Superior temporal gyrus (tissue), 1 donor: ENCODE results near the gene APLF.
"Not testable (repeated sequence)": the region's sequence is repeated elsewhere in the genome, so short reads cannot be mapped to it uniquely, and the experiment has no call there.

ENCODE experiments used
- DNase-seq: peaks from one replicate; pipeline ENCODE4 v3.0.0-alpha.2; 2016; ENCODE audit errors: extremely low spot score

The APLF gene

DNA sequence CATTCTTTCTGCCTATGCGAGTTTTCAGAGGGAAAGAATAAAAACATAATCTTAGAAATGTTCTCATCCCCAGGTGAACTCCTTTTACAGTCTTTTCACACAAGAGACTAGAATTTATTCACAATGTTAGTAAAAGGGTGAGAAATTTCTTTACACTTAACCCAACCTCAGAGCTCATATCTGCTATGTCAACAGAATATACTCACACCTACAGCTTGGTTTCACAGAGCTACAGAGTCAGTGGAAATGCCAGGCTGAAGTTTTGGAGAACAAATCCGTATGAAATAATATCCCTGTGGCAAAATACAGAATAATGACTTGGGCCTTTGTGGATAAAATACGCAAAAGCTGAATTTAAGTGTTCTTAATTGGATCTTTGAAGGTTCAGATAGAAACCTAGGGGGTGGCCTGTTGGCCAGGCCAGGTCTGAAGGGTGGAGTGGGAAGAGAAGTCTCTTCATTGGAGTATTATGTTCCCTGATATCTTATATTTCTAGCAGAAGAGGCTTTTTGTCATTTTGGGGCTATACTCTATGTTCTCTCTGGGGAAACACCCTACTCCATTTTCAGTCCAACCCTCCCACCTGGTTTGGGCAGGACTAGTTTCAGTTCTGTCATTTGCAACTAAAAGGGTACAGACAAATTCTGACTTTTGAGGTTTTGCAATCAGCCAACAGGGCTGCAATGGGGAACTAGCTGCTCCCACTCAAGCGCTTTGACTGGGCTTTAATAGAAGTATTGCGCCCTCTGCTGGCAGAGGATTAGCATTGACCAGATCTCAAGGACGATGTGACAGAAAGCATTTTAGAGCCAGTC lies 26.0 kb upstream of the APLF start:
- DNase-seq: peak; percentile 97

DNA sequence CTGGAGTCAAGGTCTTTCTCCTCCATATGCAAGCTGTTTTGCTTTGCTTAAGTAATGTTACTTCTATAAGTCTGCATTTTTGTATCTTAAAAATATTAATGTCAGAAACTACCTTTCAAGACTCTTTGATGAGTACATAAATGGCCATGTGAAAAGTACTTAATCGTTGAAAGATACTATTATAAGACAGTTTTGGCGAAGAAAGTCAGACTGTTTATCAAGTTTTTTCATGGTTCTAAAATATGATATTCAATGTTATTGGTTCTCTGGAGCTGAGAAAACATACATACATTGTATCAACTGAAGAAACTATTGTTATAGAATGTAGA lies 25.4 kb upstream of the APLF start:
- no peak for DNase-seq

DNA sequence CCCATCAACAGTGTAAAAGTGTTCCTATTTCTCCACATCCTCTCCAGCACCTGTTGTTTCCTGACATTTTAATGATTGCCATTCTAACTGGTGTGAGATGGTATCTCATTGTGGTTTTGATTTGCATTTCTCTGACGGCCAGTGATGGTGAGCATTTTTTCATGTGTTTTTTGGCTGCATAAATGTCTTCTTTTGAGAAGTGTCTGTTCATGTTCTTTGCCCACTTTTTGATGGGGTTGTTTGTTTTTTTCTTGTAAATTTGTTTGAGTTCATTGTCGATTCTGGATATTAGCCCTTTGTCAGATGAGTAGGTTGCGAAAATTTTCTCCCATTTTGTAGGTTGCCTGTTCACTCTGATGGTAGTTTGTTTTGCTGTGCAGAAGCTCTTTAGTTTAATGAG lies 21.0 kb upstream of the APLF start:
- DNase-seq: not testable (repeated sequence)

DNA sequence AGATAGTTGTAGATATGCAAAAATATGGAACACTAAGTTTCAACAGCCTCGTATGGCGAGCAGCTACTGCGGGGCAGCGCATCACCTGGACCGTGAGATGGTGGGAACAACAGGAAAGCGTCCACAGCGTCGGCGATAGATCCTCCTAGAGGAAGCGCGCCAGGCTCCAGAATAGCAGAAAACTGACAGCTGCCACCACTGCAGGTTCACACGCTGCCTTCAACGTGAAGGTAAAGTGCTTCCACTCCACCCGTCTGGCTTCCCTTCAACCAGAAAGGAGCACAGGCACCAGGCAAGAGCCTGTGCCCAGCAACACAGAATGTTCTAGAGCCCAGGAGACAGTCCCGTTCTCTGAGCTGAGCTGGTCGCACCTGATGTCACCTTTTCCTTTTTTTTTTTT lies 20.3 kb upstream of the APLF start:
- DNase-seq: no peak

DNA sequence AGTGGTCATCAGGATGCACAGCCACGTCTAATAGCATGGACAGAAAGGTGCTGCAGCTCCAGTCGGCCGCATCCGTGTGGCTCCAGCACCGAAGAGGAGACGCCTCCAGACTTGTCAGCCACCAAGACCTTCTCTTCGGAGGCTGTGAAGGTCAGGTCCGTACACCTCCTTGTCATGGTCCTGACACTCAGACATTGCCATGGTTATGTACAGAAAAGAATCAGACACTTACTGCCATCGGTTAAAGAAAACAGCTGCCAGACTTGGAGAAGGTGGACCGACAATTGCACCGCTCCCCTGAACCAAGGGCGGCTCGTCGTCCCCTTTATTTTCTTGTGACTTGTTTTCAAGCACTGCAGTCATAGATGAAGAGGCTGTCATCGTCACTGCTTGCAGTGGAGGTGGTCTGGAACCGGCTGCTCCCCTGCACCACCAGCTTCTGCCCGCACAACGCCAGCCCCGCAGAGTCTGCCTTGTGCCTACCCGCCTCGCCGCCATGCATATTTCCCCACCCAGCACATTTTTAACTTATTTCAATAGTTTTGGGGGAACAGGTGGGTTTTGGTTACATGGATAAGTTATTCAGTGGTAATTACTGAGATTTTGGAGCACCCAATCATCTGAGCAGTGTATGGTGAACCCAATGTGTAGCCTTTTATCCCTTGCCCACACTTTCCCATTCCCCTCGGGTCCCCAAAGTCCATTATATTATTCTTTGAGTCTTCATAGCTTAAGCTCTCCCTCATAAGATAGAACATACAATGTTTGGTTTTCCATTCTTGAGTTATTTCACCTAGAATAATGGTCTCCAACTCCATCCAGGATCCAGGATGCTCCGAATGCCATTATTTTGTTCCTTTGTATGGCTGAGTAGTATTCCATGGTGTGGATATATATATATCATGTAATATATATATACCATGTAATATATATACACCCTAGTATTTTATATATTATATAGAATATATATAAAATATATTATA lies 18.4 kb upstream of the APLF start:
- no peak for DNase-seq

DNA sequence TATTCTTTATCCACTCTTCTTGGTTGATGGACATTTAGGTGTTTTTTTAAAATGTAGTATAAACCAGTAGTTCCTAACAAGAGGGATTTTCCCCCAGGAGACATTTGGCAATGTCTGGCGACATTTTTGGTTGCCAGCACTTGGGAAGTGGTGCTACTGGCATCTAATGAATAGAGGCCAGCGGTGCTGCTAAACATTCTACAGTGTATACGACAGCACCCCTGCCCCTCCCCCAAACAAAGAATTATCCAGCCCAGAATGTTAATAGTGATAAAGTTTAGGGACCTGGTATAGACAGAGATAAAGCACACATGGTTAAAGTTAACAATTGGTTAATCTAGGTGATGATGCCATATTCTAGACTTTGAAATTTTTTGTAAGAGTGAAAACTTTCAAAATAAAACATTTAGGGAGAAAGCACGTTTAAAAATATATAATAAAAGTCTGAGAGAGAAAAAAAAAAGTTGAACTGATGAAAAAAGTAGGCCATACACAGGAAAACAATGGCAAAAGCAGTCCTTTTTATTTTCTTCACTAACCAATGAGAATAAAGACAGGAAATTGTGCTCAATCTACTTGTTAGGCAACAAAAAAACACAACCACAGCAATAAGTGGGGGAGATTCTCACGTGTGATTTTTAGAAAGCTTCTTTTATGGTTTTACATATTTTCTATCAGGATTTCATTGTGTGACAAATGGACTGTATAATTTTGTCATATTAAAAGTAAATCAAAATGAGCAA lies 15.1 kb upstream of the APLF start:
- no peak for DNase-seq

DNA sequence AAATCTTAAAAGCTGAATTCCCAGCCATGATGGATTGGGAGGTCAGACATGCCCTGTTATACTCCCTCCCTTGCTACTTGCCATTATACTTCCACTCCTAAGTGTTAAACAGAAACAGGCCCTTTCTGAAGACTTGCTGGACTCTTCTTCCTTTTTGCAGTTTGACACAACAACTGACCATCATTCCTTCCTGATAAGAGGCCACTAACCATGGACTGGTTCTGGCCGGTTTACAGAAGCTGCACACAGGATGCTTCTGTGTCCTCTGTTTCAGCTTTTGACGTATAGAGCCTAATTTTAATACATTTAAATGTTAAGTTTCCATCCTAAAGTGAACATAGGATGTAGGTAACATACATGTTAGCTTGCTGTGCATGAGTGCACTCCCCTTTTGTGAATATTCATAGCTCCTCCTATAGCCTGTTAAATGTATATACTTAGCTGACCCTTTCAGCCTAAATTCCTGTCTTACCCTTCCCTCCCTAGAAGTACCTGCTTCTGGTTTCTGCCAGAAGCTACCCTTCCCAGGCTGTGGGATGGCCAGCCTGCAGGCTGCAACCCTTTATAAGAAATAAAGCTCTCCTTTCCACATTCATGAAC lies 13.5 kb upstream of the APLF start:
- no peak for DNase-seq

DNA sequence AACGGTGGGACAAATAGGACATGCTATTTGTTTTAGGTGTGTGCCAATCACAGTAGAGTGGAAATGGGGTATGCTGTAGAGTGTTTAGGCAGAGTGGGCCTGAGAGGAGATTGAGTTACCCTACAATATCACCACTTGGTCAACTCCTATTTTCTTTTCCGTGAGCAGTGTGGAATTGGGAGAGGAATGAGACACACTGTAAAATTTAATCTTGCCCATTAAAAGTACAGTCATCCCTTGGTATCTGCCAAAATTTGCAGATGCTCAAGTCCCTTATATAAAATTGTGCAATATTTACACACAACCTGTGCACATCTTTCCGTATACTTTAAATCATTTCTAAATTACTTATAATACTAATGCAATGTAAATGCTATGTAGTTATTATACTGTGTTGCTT lies 12.7 kb upstream of the APLF start:
- no peak for DNase-seq

DNA sequence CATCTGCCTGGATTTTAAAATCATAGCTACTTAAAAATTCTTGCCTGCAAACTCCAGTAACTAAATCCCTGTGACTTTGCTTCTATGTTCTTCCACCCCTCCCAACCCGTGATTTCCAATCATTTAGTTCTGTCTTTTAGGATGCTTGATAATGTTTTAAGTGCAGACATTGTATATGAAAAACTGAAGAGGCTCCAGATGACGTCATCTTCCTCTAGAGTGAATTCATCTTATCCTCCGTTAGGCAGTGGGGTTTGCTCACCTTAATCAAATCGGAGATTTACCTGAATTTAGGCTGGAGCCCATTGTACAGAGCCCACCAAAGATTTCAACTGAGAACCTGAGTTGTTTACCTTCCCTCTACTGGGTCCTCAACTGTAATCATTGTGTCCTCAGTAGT lies 11.2 kb upstream of the APLF start:
- DNase-seq: no peak

DNA sequence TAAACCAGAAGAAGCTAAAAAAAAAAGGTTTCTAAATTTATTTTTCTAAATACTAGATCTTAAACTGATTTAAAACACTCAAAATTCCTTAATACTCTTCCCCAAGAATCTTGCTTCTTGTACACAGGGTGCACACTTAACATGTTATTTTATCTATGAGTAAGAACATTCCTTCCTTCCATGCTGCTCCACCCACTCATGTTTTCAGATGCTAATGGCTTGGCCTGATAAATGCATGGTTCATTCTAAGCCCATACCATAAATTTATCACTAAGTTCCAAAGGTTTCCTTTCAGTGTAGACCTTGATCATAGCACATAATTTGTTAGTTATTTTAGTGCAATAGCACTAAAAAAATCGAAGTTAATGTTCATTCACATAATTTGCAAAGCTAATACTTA lies 8.4 kb upstream of the APLF start:
- no peak for DNase-seq

DNA sequence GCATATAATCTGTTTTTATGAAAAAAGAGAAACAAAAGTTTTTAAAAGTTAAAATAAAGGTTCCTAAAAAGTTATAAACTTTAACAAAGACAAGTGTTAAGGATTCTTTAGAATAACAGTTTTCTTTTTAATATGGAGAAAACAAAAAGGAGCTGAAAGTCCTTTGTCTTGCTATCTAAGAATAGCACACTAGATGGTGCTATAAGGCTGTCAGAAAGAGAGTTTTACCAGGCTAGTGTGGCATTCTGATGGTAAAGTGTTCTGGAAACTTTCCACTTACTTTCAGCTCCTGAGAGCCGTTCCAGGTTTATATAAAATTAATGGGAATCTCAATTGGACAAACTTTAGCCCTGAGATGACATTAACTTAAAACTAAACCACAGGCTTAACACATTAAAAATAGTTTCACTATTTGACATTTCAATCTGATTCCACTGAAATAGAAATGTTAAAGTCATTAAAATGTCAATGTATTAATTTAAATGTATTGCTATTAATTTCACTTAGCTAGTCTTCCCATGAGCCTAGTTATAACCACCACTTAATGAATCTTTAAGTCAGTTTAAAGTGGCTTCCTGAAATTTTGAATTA lies 4.0 kb upstream of the APLF start:
- DNase-seq: peak; percentile 88

DNA sequence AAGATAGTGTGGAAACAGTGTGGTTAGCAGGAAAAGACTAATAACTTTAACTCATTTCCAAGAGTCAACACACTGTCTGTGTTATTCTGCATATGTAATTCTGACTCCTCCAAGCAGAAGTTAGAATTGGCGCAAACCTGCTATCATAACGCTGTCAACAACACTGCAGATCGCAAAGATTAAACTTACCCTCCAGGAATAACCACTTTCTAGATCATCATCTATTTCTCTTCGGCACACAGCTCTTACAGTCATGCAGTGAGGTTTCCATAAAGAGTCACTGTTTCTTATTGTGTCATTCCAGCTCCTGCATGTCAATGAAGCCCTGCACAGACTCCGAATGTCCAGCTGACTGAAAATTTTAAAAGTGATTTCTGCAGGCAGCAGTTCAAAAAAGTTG lies 2.7 kb upstream of the APLF start:
- no peak for DNase-seq

DNA sequence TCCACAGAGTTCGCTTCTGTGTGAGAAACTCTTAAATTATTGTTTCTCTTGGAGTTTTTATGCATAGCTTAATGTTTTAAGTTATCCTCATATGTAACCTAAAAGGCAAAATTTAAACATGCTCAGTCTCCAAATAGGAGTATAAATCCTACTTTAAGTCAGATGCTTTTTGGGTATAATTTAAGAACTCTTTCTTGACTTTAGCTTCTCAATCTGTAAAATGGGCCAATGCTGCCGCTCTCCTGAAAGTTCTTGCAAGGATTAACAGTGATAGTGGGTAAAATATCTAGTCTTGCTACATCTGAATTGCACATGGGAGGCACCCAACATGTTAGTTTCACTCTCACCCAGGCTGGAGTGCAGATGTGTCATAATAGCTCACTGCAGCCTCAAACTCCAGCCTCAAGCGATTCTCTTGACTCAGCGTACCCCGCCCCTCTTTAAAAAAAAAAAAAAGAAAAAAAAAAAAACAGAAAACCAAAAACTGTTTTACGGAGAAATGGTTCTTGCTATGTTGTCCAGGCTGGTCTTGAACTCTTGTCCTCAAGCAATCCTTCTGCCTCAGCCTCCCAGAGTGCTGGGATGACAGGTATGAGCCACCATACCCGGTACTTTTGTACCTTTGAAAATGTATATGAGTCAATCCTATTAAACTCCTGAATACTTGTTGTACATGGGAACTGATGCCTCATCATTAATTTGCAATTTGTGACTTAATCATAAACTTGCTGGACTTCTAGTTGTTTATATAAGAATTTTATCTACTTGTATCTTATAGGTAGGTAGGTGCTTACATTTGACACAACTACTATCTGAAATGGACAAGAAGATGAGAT lies 2.1 kb upstream of the APLF start:
- DNase-seq: no peak

DNA sequence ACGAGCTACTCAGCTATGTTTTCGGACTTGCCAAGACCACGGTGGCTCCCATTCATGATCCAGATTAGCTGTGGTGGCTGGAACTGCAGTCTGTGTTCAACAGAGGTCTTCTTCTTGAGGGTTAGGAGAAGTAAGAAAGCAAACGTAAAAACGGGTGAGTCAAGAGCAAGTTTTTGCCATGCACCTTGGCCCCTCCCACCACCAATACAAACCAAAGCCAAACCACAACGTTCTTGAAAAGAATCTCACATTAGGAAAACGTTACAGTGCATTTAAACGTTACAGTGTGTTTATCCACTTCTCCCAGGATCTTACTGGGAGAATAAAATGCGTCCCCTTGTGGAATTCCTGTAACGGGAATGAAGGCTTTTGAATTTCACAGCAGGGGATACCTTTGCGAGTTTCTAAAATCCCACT lies 1.0 kb upstream of the APLF start:
- peak; percentile 44 for DNase-seq

DNA sequence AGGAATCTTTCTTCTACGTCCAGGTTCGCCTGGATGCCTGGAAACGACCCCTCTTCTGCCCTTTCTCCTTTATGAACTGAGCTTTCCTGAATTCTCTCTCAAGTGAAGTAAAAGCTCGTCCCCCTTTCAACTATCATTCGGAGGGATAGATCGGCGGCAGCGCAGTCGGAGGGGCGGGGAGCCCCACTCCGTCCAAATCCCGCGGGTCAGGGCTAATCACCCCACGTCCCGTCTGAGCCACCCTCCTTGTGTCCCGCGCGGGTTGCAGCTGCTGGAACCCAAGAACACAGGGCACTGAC lies 658 bp upstream of the APLF start:
- DNase-seq: no peak

DNA sequence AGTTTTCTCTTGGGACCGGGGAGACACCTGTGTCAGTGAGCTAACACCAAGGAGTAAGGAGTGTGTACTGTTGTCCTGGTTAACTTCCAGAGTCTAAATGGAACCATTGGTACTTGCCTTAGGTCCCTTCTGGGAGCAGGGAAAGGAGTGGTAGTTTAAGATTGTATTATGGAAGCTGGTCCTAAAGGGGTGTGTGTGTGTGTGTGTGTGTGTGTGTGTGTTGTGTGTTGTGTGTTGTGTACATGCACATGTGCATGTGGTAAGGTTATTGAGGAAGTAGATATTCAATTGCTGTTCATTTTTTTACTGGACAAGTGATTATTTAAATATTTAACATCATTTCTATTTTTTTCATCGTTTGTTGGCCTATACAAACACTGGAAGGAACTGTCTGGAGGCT lies 1.4 kb downstream of the APLF start:
- DNase-seq: no peak

DNA sequence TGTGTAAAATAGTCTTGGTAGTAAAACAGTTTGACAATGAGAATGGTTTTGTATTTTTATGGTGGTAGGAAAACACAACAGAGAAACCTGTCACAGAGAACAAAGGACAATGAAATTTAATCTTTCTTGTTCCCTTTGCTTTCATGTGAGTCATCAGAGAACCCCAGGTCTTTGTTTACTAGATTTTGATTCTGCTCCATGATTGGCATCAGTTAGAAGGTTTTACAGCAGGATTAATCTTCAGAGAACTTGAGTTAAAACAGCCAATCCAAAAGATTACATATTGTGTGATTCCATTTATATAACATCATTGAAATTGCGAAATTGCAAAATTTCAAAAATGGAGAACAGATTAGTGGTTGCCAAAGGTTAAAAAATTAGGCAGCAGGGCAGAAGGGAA lies 2.5 kb downstream of the APLF start:
- no peak for DNase-seq

DNA sequence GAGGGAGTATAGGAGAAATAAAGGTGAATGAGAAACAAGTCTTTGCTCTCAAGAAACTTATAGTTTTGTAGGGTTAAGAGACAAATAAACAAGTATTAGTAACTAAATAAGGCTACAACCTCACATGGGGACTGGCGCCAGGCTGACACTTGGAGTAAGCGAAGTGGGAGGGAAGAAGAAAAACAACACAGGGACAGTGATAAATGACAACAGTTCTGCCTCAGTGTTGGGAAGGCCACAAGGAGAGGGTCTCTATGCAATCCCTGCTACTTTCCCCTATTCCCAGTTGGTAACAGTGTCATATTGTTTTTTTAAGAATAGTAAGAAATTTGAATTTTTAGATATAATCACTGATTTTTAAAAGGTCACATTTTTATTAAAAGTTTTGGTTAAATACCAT lies 4.0 kb downstream of the APLF start:
- DNase-seq: no peak

DNA sequence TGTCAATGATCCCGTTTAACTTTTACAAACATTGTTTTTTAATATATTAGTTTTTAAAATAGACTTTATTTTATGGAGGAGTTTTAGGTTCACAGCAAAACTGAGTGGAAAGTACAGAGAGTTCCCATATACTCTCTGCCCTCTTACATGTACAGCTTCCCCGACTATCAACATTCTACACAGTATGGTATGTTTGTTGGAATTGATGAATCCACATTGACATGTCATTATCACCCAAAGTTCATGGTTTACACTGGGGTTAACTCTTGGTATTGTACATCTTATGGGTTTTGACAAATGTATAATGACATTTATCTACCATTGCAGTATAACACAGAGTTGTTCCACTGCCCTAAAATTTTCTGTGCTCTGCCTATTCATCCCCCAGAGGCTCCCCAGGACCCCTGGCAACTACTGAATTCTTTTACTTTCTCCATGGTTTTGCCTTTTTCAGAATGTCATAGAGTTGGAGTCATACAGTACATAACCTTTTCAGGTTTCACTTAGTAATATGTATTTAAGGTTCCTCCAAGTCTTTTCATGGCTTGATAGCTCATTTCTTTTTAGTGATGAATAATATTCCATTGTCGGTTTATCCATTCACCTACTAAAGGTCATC lies 5.5 kb downstream of the APLF start:
- DNase-seq: no peak

DNA sequence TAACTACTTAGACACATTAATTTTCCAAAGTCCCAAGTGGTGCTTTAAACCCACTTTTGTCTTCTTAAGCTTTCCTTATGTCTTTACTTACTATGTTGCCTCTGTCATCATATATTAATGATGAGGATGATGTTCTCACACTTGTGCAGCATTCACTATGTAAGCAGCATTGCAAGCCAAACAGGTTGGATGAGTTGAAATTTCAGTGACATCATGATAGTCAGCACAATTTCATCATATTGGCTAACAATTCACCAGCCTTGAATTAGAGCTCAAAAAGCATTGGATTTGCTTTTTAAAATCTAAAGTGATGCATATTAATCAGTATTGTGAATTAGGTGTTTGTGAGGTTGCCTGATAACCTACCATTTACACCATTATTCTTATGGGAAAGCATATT lies 7.7 kb downstream of the APLF start:
- DNase-seq: no peak
